ENCODE results near the gene TBC1D22A.

DNA sequence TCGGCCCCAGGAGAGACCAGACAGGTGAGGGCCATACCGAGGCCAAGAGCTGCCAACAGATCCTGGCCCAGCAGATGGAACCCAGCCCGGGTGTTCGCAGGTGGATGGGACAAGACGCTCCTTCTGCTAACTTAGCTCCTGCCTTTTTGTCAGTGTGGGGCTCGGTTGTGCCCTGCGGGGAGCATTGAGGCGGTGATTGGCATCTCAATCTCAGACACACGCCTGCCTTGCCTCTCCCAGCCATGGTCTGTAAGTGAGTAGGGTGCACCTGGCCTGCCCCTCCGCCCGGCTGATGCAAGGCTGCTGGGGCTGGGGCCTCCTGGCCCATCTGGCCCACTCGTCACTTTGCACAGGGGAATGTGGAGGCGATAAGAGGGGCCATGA, 350.1 kb downstream of the TBC1D22A start:
- TF ChIP-seq, protein P1, sequence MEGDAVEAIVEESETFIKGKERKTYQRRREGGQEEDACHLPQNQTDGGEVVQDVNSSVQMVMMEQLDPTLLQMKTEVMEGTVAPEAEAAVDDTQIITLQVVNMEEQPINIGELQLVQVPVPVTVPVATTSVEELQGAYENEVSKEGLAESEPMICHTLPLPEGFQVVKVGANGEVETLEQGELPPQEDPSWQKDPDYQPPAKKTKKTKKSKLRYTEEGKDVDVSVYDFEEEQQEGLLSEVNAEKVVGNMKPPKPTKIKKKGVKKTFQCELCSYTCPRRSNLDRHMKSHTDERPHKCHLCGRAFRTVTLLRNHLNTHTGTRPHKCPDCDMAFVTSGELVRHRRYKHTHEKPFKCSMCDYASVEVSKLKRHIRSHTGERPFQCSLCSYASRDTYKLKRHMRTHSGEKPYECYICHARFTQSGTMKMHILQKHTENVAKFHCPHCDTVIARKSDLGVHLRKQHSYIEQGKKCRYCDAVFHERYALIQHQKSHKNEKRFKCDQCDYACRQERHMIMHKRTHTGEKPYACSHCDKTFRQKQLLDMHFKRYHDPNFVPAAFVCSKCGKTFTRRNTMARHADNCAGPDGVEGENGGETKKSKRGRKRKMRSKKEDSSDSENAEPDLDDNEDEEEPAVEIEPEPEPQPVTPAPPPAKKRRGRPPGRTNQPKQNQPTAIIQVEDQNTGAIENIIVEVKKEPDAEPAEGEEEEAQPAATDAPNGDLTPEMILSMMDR (IDR thresholded peaks at IDR 0.05), result no peak
- TF ChIP-seq POLR2A (IDR thresholded peaks at IDR 0.05), result no peak

Data from right lobe of liver (tissue), 4 donors.